ENCODE measurements around the gene SEMA3B. TPM values are rescaled to one million over a fixed set of nuclear protein-coding genes. Genes with fewer than 3 reads are reported as not detected.

The SEMA3B gene
- total and polyA plus RNA-seq, 2 experiments from 2014 or later, result 2.4 to 3.3 TPM

GRCh38 chr3:50321336-50322114 lies 52.6 kb downstream of the SEMA3B start:
- Mint-ChIP-seq H3K4me1 (peaks cover 43% of the 10 kb centered on the region), H3K36me3 (ENCODE audit: low read depth) (peaks cover 50% of the 10 kb centered on the region), H3K27me3 (ENCODE audit: insufficient read depth, low read depth, poor library complexity) (peaks cover 11% of the 10 kb centered on the region), H3K27ac (peak overlapping the region; percentile 99), H3K9me3 (no peaks in the 10 kb centered on the region), H3K4me3 (peak overlapping the region; percentile 86)
- DNase-seq (ENCODE audit: low spot score), result peak; percentile 96
- H3K4me1 ChIP-seq (ENCODE audit: insufficient read depth), result peaks cover 15% of the 10 kb centered on the region
- H4K20me1 ChIP-seq (replicated peaks; ENCODE audit: insufficient read depth), result peaks cover 5% of the 10 kb centered on the region; the same call in 1 of the 2 replicates
- H3F3A ChIP-seq (replicated peaks; ENCODE audit: low read depth), result peaks cover 17% of the 10 kb centered on the region; the same call in 1 of the 2 replicates
- peaks cover 26% of the 10 kb centered on the region for H3K79me2 ChIP-seq (replicated peaks; ENCODE audit: insufficient read depth)
- peak overlapping the region; percentile 93 for H2AFZ ChIP-seq
- TF ChIP-seq, protein P1, sequence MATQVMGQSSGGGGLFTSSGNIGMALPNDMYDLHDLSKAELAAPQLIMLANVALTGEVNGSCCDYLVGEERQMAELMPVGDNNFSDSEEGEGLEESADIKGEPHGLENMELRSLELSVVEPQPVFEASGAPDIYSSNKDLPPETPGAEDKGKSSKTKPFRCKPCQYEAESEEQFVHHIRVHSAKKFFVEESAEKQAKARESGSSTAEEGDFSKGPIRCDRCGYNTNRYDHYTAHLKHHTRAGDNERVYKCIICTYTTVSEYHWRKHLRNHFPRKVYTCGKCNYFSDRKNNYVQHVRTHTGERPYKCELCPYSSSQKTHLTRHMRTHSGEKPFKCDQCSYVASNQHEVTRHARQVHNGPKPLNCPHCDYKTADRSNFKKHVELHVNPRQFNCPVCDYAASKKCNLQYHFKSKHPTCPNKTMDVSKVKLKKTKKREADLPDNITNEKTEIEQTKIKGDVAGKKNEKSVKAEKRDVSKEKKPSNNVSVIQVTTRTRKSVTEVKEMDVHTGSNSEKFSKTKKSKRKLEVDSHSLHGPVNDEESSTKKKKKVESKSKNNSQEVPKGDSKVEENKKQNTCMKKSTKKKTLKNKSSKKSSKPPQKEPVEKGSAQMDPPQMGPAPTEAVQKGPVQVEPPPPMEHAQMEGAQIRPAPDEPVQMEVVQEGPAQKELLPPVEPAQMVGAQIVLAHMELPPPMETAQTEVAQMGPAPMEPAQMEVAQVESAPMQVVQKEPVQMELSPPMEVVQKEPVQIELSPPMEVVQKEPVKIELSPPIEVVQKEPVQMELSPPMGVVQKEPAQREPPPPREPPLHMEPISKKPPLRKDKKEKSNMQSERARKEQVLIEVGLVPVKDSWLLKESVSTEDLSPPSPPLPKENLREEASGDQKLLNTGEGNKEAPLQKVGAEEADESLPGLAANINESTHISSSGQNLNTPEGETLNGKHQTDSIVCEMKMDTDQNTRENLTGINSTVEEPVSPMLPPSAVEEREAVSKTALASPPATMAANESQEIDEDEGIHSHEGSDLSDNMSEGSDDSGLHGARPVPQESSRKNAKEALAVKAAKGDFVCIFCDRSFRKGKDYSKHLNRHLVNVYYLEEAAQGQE (IDR thresholded peaks at IDR 0.05; ENCODE audit: unreplicated experiment), result no peak
- TF ChIP-seq POLR2AphosphoS5 (IDR thresholded peaks at IDR 0.05; ENCODE audit: low read depth) (peak; percentile 72), CTCF (conservative IDR thresholded peaks at IDR 0.05; ENCODE audit: low read depth in 2 of 2) (peak; percentile 60 to 70)
- peak; percentile 72 for ATAC-seq
- H3K27ac ChIP-seq (ENCODE audit: low read depth), result peak overlapping the region; percentile 100
- H3K9me2 ChIP-seq (ENCODE audit: insufficient read depth), result no peaks in the 10 kb centered on the region
- no peaks in the 10 kb centered on the region for H3K27me3 ChIP-seq (ENCODE audit: insufficient read depth)
- peak overlapping the region; percentile 97 for H3K4me3 ChIP-seq
- peaks cover 8% of the 10 kb centered on the region for H3K36me3 ChIP-seq (ENCODE audit: insufficient read depth)
- peak overlapping the region; percentile 99 for H3K4me2 ChIP-seq

- peak; percentile 0; the same call in 1 of the 3 replicates for ATAC-seq
- Histone ChIP-seq H3K9me2 (ENCODE audit: insufficient read depth) (no peaks in the 10 kb centered on the region), H3K36me3 (ENCODE audit: insufficient read depth) (peaks cover 8% of the 10 kb centered on the region), H3K4me2 (peak overlapping the region; percentile 99), H3K4me1 (ENCODE audit: insufficient read depth) (peaks cover 17% of the 10 kb centered on the region), H2AFZ (peak overlapping the region; percentile 90), H3K79me2 (replicated peaks; ENCODE audit: insufficient read depth) (peaks cover 30% of the 10 kb centered on the region), H3K27me3 (ENCODE audit: insufficient read depth) (no peaks in the 10 kb centered on the region), H3K27ac (ENCODE audit: low read depth) (peak overlapping the region; percentile 88), H3K4me3 (peak overlapping the region; percentile 97), H4K20me1 (replicated peaks; ENCODE audit: insufficient read depth) (peaks cover 7% of the 10 kb centered on the region; the same call in 1 of the 2 replicates), H3F3A (replicated peaks; ENCODE audit: low read depth) (peaks cover 20% of the 10 kb centered on the region; the same call in 1 of the 2 replicates)
- no peak for DNase-seq (ENCODE audit: low spot score)
- H3K27ac Mint-ChIP-seq, result peak overlapping the region; percentile 82; the same call in 1 of the 2 replicates
- H3K4me1 Mint-ChIP-seq, result peaks cover 46% of the 10 kb centered on the region
- no peaks in the 10 kb centered on the region for H3K9me3 Mint-ChIP-seq
- TF ChIP-seq ZNF331 (CRISPR knock-in tag; IDR thresholded peaks at IDR 0.05; ENCODE audit: low read depth), result no peak
- TF ChIP-seq, protein P1 (IDR thresholded peaks at IDR 0.05; ENCODE audit: unreplicated experiment), result no peak
- TF ChIP-seq, protein P2, sequence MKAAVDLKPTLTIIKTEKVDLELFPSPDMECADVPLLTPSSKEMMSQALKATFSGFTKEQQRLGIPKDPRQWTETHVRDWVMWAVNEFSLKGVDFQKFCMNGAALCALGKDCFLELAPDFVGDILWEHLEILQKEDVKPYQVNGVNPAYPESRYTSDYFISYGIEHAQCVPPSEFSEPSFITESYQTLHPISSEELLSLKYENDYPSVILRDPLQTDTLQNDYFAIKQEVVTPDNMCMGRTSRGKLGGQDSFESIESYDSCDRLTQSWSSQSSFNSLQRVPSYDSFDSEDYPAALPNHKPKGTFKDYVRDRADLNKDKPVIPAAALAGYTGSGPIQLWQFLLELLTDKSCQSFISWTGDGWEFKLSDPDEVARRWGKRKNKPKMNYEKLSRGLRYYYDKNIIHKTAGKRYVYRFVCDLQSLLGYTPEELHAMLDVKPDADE (IDR thresholded peaks at IDR 0.05), result no peak; the same call in 1 of the 2 replicates
- TF ChIP-seq EZH2phosphoT487 (IDR thresholded peaks at IDR 0.05; ENCODE audit: unreplicated experiment), result no peak
- no peak for TF ChIP-seq CREB1 (CRISPR knock-in tag; IDR thresholded peaks at IDR 0.05; ENCODE audit: low read depth)
- peak; percentile 57 for TF ChIP-seq POLR2AphosphoS5 (IDR thresholded peaks at IDR 0.05; ENCODE audit: low read depth)
- no peak for TF ChIP-seq STAT1 (IDR thresholded peaks at IDR 0.05; ENCODE audit: unreplicated experiment)
- TF ChIP-seq ZNF114 (CRISPR knock-in tag; IDR thresholded peaks at IDR 0.05), result no peak
- peaks cover 11% of the 10 kb centered on the region for H3K27me3 Mint-ChIP-seq (ENCODE audit: insufficient read depth, low read depth, poor library complexity)
- H3K4me3 Mint-ChIP-seq, result peak overlapping the region; percentile 86
- H3K36me3 Mint-ChIP-seq (ENCODE audit: low read depth), result peaks cover 47% of the 10 kb centered on the region
Measured at GRCh38 chr3:50322115-50322385, 53.1 kb downstream of the SEMA3B start.
